CD4-positive, alpha-beta memory T cell (primary cell): ENCODE results near the gene TRIM41. TPM values are rescaled to one million over a fixed set of nuclear protein-coding genes. Genes with fewer than 3 reads are reported as not detected.
"Not testable (repeated sequence)": the region's sequence is repeated elsewhere in the genome, so short reads cannot be mapped to it uniquely, and the experiment has no call there.

Experiments used
- CTCF ChIA-PET: fragments of 350-600 bp; sonication (Branson Sonifier 250); formaldehyde crosslinking; loops from one replicate; lab custom pipeline; 2021; ENCODE audit warnings: inconsistent platforms; ENCODE audit not compliant: partially characterized antibody; lab: Charles Lee
- POLR2A ChIA-PET: fragments of 350-600 bp; sonication (Branson Sonifier 250); formaldehyde crosslinking; loops from one replicate; lab custom pipeline; 2021; ENCODE audit not compliant: partially characterized antibody; lab: Charles Lee
- DNase-seq, 5 donors: peaks; one replicate each; pipeline versions ENCODE4 v3.0.0 to v3.0.0-alpha.2; 2020 to 2022; ENCODE audit warnings: mixed read lengths in 1 of 5
- H3K27ac ChIP-seq: one replicate; pipeline ENCODE4 v1.7.0; 2013; ENCODE audit warnings: low read depth, low read length
- H3K27me3 ChIP-seq: 2 replicates; pipeline ENCODE4 v1.7.0; 2013; ENCODE audit warnings: mild to moderate bottlenecking, low read length, moderate library complexity; ENCODE audit not compliant: insufficient read depth
- H3K36me3 ChIP-seq: 2 replicates; pipeline ENCODE4 v1.7.0; 2013; ENCODE audit warnings: mild to moderate bottlenecking, low read length, moderate library complexity; ENCODE audit not compliant: insufficient read depth
- H3K4me1 ChIP-seq: 2 replicates; pipeline ENCODE4 v1.7.0; 2013; ENCODE audit warnings: mild to moderate bottlenecking, low read length, moderate library complexity; ENCODE audit not compliant: insufficient read depth
- H3K4me3 ChIP-seq, 2 donors: one replicate each; pipeline ENCODE4 v1.7.0; 2013; ENCODE audit warnings: low read length in 2 of 2, mild to moderate bottlenecking in 1 of 2
- H3K9me3 ChIP-seq, 2 donors: one replicate each; pipeline ENCODE4 v1.7.0; 2013; ENCODE audit warnings: low read length in 2 of 2, control low read depth in 1 of 2; ENCODE audit not compliant: control insufficient read depth in 1 of 2
- H3K27ac Mint-ChIP-seq, 7 donors: one replicate each; pipeline ENCODE4 v1.8.0; 2020 to 2021; ENCODE audit warnings: mixed read lengths in 7 of 7, mild to moderate bottlenecking in 6 of 7, inconsistent platforms in 3 of 7, moderate library complexity in 3 of 7
- H3K27me3 Mint-ChIP-seq, 2 donors: one replicate each; pipeline ENCODE4 v1.8.0; 2020 to 2021; ENCODE audit warnings: mixed read lengths in 2 of 2
- H3K36me3 Mint-ChIP-seq, 2 donors: one replicate each; pipeline ENCODE4 v1.8.0; 2020 to 2021; ENCODE audit warnings: mixed read lengths in 2 of 2, inconsistent platforms in 1 of 2, mild to moderate bottlenecking in 1 of 2
- H3K4me1 Mint-ChIP-seq, 4 donors: one replicate each; pipeline ENCODE4 v1.8.0; 2020 to 2021; ENCODE audit warnings: mixed read lengths in 4 of 4, mild to moderate bottlenecking in 1 of 4
- H3K4me3 Mint-ChIP-seq, 8 donors: one replicate each; pipeline ENCODE4 v1.8.0; 2020 to 2021; ENCODE audit warnings: mixed read lengths in 8 of 8, mild to moderate bottlenecking in 7 of 8, moderate library complexity in 6 of 8, inconsistent platforms in 3 of 8
- H3K9me3 Mint-ChIP-seq, 8 donors: one replicate each; pipeline ENCODE4 v1.8.0; 2020 to 2021; ENCODE audit warnings: mixed read lengths in 8 of 8, mild to moderate bottlenecking in 5 of 8, inconsistent platforms in 3 of 8, moderate library complexity in 1 of 8
- intact Hi-C: fragments of 100-400 bp; cut with micrococcal nuclease; formaldehyde crosslinking; loops from one replicate; pipeline ENCODE4 v1.15.1; 2023
- polyA plus RNA-seq, 2 donors: library from polyadenylated mRNA; unstranded; fragments of 300-500 nt; fragmentation: Illumina TruSeq; gene quantifications; one replicate each; pipeline ENCODE4 v1.2.3, GENCODE V29; 2021
- total RNA-seq, 2 experiments: library from RNA; stranded (reverse); gene quantifications; one replicate each; pipeline ENCODE4 v1.2.3, GENCODE V29; 2021

TRIM41 gene
- total and polyA plus RNA-seq, 4 experiments from 2014 or later, result 1.7 to 40.7 (median 20.9) TPM

DNA sequence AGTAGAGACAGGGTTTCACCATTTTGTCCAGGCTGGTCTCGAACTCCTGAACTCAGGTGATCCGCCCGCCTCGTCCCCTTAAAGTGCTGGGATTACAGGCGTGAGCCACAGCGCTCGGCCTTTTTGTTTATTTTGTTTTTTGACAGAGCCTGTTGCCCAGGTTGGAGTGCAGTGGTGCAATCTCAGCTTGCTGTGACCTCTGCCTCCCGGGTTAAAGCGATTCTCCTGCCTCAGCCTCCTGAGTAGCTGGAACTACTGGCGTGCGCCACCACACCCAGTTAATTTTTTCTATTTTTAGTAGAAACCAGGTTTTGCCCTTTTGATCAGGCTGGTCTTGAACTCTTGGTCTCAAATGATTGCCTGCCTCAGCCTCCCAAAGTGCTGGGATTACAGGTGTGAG lies 12.9 kb upstream of the TRIM41 start:
- H3K36me3 ChIP-seq, H3K27ac Mint-ChIP-seq, H3K4me3 ChIP-seq, intact Hi-C loops, H3K9me3 ChIP-seq, H3K27me3 ChIP-seq, H3K27ac ChIP-seq, H3K4me3 Mint-ChIP-seq, DNase-seq, H3K27me3 Mint-ChIP-seq: not testable (repeated sequence)
- Mint-ChIP-seq H3K36me3 (peaks cover 0 to 15% of the 10 kb centered on the region in 2 donors), H3K9me3 (peaks cover 0 to 21% (median 3%) of the 10 kb centered on the region in 8 donors), H3K4me1 (peaks cover 30 to 50% (median 33%) of the 10 kb centered on the region in 4 donors)
- ChIA-PET POLR2A (interaction anchor here (1.1 kb wide), 1 partner anchor 21 kb away, joined by 3 read pairs; no protein-coding TSS in a partner anchor), CTCF (interaction anchor here (1.1 kb wide), 1 partner anchor 21 kb away, joined by 3 read pairs; no protein-coding TSS in a partner anchor)
- H3K4me1 ChIP-seq, result peaks cover 22% of the 10 kb centered on the region

DNA sequence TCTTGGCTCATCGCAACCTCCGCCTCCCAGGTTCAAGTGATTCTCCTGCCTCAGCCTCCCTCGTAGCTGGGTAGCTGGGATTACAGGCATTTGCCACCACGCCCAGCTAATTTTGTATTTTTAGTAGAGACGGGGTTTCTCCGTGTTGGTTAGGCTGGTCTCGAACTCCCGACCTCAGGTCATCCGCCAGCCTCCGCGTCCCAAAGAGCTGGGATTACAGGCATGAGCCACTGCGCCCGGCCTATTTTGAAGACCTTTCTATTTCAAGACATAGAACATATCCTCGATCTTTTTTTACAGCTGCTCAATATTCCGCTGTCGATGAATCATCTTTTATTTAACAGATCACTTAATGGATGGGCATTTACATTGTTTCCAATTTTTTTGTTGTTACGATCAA lies 12.4 kb upstream of the TRIM41 start:
- peaks cover 18% of the 10 kb centered on the region for H3K4me1 ChIP-seq
- H3K27ac ChIP-seq, H3K4me3 Mint-ChIP-seq, intact Hi-C loops, H3K36me3 ChIP-seq, DNase-seq, H3K4me3 ChIP-seq, H3K27me3 Mint-ChIP-seq, H3K27me3 ChIP-seq, H3K9me3 ChIP-seq: not testable (repeated sequence)
- H3K27ac Mint-ChIP-seq, result peak overlapping the region in 2 of 7 donors; percentile 22 to 66
- H3K36me3 Mint-ChIP-seq, result peaks cover 0 to 14% of the 10 kb centered on the region in 2 donors
- H3K9me3 Mint-ChIP-seq, result peaks cover 0 to 21% (median 3%) of the 10 kb centered on the region in 8 donors
- POLR2A ChIA-PET, result interaction anchor here (0.6 to 1.1 kb wide), 2 partner anchors 19 to 22 kb away, joined by 3 read pairs; no protein-coding TSS in a partner anchor
- H3K4me1 Mint-ChIP-seq, result peaks cover 26 to 46% (median 29%) of the 10 kb centered on the region in 4 donors
- CTCF ChIA-PET, result interaction anchor here (1.1 kb wide), 1 partner anchor 20 kb away, joined by 3 read pairs; no protein-coding TSS in a partner anchor

DNA sequence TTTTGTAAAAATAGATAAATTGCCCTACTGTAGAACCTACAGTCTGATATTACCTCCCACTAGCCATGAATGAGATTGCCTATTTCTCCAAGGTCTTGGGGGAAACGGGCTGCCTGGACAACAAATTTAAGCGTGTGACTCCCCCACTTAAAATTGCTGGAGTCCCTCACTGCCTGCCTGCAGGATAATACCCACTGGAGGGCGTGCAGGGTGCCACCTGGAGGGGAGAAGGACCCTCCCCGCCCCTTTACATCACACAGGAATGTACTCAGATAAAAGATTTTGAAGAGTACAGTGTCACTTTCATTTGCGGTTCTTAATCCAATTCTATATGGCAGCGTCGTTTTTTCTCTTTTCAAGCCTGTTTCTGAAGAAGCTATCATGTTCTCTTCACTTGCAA lies 11.9 kb upstream of the TRIM41 start:
- no peak for DNase-seq
- H3K36me3 ChIP-seq, result no peaks in the 10 kb centered on the region
- H3K4me1 ChIP-seq, result peaks cover 17% of the 10 kb centered on the region
- CTCF ChIA-PET, result no interaction called here
- intact Hi-C loops, result no loop called here
- peaks cover 6 to 10% of the 10 kb centered on the region in 2 donors for H3K27me3 Mint-ChIP-seq
- H3K27ac Mint-ChIP-seq, result peak overlapping the region in 2 of 7 donors; percentile 37 to 66
- no peak overlapping the region for H3K4me3 Mint-ChIP-seq
- H3K9me3 Mint-ChIP-seq, result peaks cover 0 to 18% (median 3%) of the 10 kb centered on the region in 8 donors
- POLR2A ChIA-PET, result interaction anchor here (0.6 to 2.4 kb wide), 2 partner anchors 20 to 49 kb away, joined by 3 to 6 read pairs; partner anchors contain the start of gene TRIM52
- no peak overlapping the region for H3K4me3 ChIP-seq
- H3K27me3 ChIP-seq, result no peaks in the 10 kb centered on the region
- no peak overlapping the region for H3K27ac ChIP-seq
- peaks cover 22 to 45% (median 26%) of the 10 kb centered on the region in 4 donors for H3K4me1 Mint-ChIP-seq
- H3K9me3 ChIP-seq, result no peaks in the 10 kb centered on the region
- H3K36me3 Mint-ChIP-seq, result peaks cover 0 to 11% of the 10 kb centered on the region in 2 donors

DNA sequence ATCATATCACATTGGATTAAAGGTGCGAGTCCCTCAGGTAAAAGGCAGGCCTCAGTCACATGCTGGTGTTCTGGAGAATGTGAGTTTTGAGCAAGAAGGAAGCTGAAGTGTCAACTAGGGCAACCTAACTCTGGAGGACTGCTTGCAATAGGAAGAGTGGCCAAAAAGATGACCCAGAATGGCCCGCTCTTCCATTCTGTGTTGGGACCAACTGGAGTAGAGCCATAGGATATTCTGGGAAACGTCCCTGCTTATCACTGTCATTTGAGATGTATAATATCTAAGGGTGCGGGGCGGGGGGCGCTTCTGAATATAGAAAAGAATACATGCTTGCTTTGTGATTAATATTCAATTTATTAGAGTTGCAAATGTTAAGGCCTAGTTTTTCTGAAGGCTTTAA lies 11.0 kb upstream of the TRIM41 start:
- no peaks in the 10 kb centered on the region for H3K9me3 ChIP-seq
- POLR2A ChIA-PET, result interaction anchor here (0.8 to 2.4 kb wide), 4 partner anchors 22 to 48 kb away, joined by 3 to 6 read pairs (median 4); partner anchors contain the start of gene TRIM52
- Mint-ChIP-seq H3K9me3 (peaks cover 0 to 9% (median 0%) of the 10 kb centered on the region in 8 donors), H3K4me3 (no peak overlapping the region), H3K27ac (peak overlapping the region in 1 of 7 donors; percentile 59), H3K36me3 (peaks cover 0 to 5% of the 10 kb centered on the region in 2 donors), H3K4me1 (peaks cover 20 to 41% (median 23%) of the 10 kb centered on the region in 4 donors), H3K27me3 (peaks cover 2 to 4% of the 10 kb centered on the region in 2 donors)
- H3K27ac ChIP-seq, result no peak overlapping the region
- intact Hi-C loops, result no loop called here
- peaks cover 19% of the 10 kb centered on the region for H3K4me1 ChIP-seq
- no peaks in the 10 kb centered on the region for H3K27me3 ChIP-seq
- H3K4me3 ChIP-seq, result no peak overlapping the region
- no peaks in the 10 kb centered on the region for H3K36me3 ChIP-seq
- DNase-seq, result no peak
- CTCF ChIA-PET, result interaction anchor here (2.8 kb wide), 1 partner anchor 22 kb away, joined by 8 read pairs; no protein-coding TSS in a partner anchor

GRCh38 chr5:181212934-181213333 lies 10.1 kb upstream of the TRIM41 start:
- intact Hi-C loops, result no loop called here
- POLR2A ChIA-PET, result interaction anchor here (0.8 to 2.8 kb wide), 5 partner anchors 10 to 48 kb away, joined by 3 to 11 read pairs (median 4); partner anchors contain the start of genes TRIM41 and TRIM52
- peaks cover 0 to 9% of the 10 kb centered on the region in 2 donors for H3K36me3 Mint-ChIP-seq
- no peaks in the 10 kb centered on the region for H3K9me3 ChIP-seq
- no peaks in the 10 kb centered on the region for H3K27me3 ChIP-seq
- no peak for DNase-seq
- peak overlapping the region in 2 of 7 donors; percentile 4 to 19 for H3K27ac Mint-ChIP-seq
- peaks cover 2 to 4% of the 10 kb centered on the region in 2 donors for H3K27me3 Mint-ChIP-seq
- peak overlapping the region in 1 of 8 donors; percentile 52 for H3K4me3 Mint-ChIP-seq
- peaks cover 18 to 38% (median 22%) of the 10 kb centered on the region in 4 donors for H3K4me1 Mint-ChIP-seq
- H3K9me3 Mint-ChIP-seq, result peaks cover 0 to 8% (median 0%) of the 10 kb centered on the region in 8 donors
- peaks cover 18% of the 10 kb centered on the region for H3K4me1 ChIP-seq
- CTCF ChIA-PET, result interaction anchor here (2.8 kb wide), 1 partner anchor 23 kb away, joined by 8 read pairs; no protein-coding TSS in a partner anchor
- no peak overlapping the region for H3K4me3 ChIP-seq
- H3K27ac ChIP-seq, result no peak overlapping the region
- no peaks in the 10 kb centered on the region for H3K36me3 ChIP-seq

- DNase-seq, H3K27ac ChIP-seq, H3K4me3 Mint-ChIP-seq, intact Hi-C loops, H3K9me3 ChIP-seq, H3K27me3 ChIP-seq, H3K36me3 ChIP-seq, H3K27ac Mint-ChIP-seq, H3K27me3 Mint-ChIP-seq, H3K4me3 ChIP-seq: not testable (repeated sequence)
- ChIA-PET POLR2A (interaction anchor here (0.9 to 2.8 kb wide), 7 partner anchors 7 to 47 kb away, joined by 3 to 11 read pairs (median 4); partner anchors contain the start of genes TRIM41 and TRIM52), CTCF (interaction anchor here (1.4 to 2.8 kb wide), 2 partner anchors 24 to 29 kb away, joined by 3 to 8 read pairs; no protein-coding TSS in a partner anchor)
- peaks cover 17% of the 10 kb centered on the region for H3K4me1 ChIP-seq
- Mint-ChIP-seq H3K36me3 (peaks cover 0 to 14% of the 10 kb centered on the region in 2 donors), H3K4me1 (peaks cover 16 to 38% (median 24%) of the 10 kb centered on the region in 4 donors), H3K9me3 (peaks cover 0 to 15% (median 0%) of the 10 kb centered on the region in 8 donors)
Measured at GRCh38 chr5:181214249-181214648, 8.8 kb upstream of the TRIM41 start.
